Measurements from ENCODE around the gene C16orf96. TPM values are rescaled to one million over a fixed set of nuclear protein-coding genes. Genes with fewer than 3 reads are reported as not detected.

C16orf96 gene
- total RNA-seq, 1 experiment from 2014 or later = 0.15 TPM

GRCh38 chr16:4610011-4611005, 54.2 kb downstream of the C16orf96 start:
- in situ Hi-C loops (cut with HindIII; ENCODE audit: low pct_unique_long_range_greater_than_20kb, low sequenced_read_pairs) = no loop called here

More at GRCh38 chr16:4610011-4611005, 54.2 kb downstream of the C16orf96 start:
- ATAC-seq = no peak
- H3K4me3 ChIP-seq (ENCODE audit: low read depth in 2 of 2, low read length in 2 of 2) = no peak overlapping the region
- CTCF ChIA-PET = no interaction called here
- POLR2A ChIA-PET = interaction anchor here (0.6 kb wide), 1 partner anchor 69 kb away, joined by 6 read pairs; no protein-coding TSS in a partner anchor
- BruUV-seq (replicated peaks) = no TSS peak
- no peak for DNase-seq (ENCODE audit: low read depth, low spot score)
- no peaks in the 10 kb centered on the region for H3K9me3 ChIP-seq (ENCODE audit: control insufficient read depth, insufficient read depth, low read depth, low read length)
- peaks cover 10% of the 10 kb centered on the region for H3K4me1 ChIP-seq (ENCODE audit: control insufficient read depth, insufficient read depth, low read length)
- intact Hi-C loops (cut with micrococcal nuclease; ENCODE audit: unreplicated experiment) = no loop called here
- TF ChIP-seq SIN3A (IDR thresholded peaks at IDR 0.05; ENCODE audit: borderline replicate concordance, insufficient read depth, low read depth, low read length) (no peak), POLR2AphosphoS5 (IDR thresholded peaks at IDR 0.05; ENCODE audit: low read depth, low read length) (no peak), CTCF (IDR thresholded peaks at IDR 0.05) (no peak), REST (IDR thresholded peaks at IDR 0.05; ENCODE audit: insufficient read depth in 1 of 2, low read depth in 2 of 2, low read length in 1 of 2) (no peak), TCF7L2 (IDR thresholded peaks at IDR 0.05; ENCODE audit: low read depth, low read length) (no peak)
- no peak overlapping the region for H3K27ac ChIP-seq (ENCODE audit: low read length)
- no peaks in the 10 kb centered on the region for H3K36me3 ChIP-seq (ENCODE audit: control insufficient read depth, insufficient read depth, low read length)
- no peaks in the 10 kb centered on the region for H3K27me3 ChIP-seq (ENCODE audit: control insufficient read depth, insufficient read depth, low read length)

Measured in Panc1 (cell line).